NCI-H69 (cell line): ENCODE data around the gene PLEKHA5.
A peak's percentile ranks its signal among the peaks of the same experiment; 100 is the strongest.
"Not testable (repeated sequence)": the region's sequence is repeated elsewhere in the genome, so short reads cannot be mapped to it uniquely, and the experiment has no call there.

Experiments
- DNase-seq: peaks from one replicate; lab custom pipeline; 2025; lab: John Stamatoyannopoulos, UW

Gene PLEKHA5

GRCh38 chr12:19129486-19130223, at the start of gene PLEKHA5:
Gene PLEKHA5, plus strand, starts transcription at chr12:19129733. Its CDS starts 67 bp downstream, at chr12:19129800.
- DNase-seq: peak; percentile 84

DNA sequence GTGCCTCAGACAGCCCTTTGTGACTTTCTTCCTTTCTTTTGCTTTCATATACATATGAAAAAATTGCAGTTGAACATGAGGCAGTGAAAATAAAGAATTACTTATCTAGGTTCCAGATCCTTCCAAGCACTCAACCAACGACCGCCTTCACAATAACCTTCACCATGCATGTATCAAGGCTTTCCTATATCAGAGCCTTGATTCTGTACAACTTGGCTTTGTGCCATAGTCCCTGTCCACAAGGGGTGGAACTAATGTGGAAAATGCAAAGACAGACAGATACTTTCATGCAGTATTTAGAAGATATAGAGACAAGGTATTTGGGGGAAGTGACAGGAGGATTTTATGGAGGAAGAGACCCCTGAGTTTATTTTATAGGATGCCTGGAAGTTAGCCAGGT, 48.6 kb upstream of the PLEKHA5 start:
- DNase-seq: no peak

DNA sequence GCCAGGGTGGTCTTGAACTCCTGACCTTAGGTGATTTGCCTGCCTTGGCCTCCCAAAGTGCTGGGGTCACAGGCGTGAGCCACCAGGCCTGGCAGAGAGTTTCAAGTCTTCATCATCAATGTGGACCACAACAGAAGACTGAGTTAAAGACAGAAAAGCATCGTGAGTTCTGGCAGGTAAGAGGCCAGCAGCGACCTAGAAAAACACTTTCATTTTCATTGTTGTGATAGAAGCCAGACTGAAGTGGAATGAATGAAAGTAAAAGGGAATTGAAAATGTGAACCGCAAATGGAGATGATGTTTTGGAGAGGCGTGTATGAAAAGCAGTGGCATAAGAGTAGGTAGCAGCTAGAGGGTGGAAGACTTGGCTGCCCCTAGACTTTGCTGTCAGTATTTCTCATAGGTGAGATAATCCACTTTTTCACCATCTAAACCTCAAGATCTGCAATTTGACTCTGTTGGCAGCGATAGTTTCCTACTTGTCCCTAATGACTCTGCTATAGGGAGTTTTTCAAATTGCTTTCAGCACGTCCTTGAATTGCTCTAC, 47.1 kb upstream of the PLEKHA5 start:
- no peak for DNase-seq

DNA sequence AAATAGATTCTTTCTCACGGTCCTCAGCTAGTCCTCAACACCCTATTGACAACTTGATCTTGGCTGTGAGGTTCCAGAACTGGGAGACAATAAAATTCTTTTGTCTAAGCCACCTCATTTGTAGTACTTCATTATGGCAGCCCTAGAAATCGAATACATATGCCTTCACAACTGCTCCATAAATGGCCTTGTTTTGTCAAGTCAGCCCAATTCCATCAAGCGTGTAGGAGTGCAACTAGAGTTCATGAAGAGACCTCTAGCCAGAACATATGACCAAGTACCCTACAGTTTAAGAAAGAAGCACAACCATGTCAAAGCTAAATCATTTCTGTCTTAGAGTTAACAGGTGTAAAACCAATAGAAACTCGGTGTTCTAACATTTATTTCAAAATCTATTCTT, 45.0 kb upstream of the PLEKHA5 start:
- no peak for DNase-seq

DNA sequence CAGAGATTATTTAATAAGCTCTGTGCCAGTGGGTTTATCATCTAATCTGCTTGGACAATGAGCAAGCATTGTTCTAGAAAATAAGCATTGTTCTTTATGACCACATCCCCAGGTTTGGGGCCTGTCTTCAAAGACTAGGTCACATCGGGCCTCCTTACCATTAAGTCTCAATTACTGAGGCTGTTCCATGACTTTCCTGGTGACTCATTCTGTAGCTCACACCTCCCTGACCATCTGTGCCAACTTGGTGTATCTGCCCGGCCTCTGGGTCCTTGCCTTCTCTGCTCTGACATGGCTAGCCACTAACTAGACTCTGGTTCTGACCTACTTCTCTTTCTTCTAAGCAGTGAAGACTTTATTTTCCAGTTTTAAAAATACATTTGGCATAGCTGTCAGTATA, 44.4 kb upstream of the PLEKHA5 start:
- DNase-seq: peak; percentile 1

DNA sequence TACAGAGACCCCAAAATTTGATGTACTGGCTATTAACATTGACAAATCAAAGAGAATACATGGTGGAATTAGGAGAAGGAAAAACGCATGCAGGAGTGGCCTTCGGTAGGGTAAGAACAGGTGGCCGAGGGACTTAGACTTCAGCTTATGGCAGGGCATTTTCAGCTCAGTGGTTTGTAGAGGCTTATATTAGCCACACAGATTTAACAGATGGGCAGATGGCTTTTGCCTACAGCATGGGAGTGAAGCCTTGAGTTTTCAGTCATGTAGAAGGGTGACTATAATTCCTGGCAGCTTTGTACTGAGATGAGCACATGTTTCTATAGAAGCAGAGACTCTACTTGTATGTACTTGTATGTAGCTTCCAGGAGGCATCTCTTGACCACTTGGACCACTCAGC, 40.9 kb upstream of the PLEKHA5 start:
- DNase-seq: no peak

DNA sequence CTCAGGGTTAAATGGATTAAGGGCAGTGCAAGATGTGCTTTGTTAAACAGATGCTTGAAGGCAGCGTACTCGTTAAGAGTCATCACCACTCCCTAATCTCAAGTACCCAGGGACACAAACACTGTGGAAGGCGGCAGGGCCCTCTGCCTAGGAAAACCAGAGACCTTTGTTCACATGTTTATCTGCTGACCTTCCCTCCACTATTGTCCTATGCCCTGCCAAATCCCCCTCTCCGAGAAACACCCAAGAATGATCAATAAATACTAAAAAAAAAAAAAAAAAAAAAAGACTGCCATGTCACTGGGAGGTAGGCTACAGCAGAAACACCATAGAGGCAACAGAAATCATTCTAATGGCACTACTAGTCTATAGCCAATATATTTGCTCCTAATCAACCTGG, 37.1 kb upstream of the PLEKHA5 start:
- DNase-seq: not testable (repeated sequence)

DNA sequence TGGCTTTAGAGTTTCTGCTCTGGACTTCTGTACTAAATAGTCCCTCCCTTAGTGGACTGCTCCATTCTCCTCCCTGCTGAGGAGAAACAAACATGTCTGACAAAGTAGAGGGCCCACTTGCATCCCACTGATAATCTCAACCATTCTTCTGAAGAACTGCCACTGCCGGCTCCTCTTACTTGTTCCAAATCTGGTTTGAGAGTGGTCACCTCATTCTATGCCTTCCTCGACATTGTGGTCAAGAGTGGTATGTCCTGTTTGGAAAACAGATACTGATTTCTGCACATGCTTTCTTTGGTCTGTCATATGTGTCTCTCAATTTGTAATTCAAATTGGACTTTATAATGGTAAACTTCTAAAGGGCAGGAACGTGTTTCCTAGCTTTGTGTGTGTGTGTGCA, 36.3 kb upstream of the PLEKHA5 start:
- DNase-seq: no peak

- DNase-seq: no peak
These were observed 34.2 kb upstream of the PLEKHA5 start for GRCh38 chr12:19095331-19095730.

DNA sequence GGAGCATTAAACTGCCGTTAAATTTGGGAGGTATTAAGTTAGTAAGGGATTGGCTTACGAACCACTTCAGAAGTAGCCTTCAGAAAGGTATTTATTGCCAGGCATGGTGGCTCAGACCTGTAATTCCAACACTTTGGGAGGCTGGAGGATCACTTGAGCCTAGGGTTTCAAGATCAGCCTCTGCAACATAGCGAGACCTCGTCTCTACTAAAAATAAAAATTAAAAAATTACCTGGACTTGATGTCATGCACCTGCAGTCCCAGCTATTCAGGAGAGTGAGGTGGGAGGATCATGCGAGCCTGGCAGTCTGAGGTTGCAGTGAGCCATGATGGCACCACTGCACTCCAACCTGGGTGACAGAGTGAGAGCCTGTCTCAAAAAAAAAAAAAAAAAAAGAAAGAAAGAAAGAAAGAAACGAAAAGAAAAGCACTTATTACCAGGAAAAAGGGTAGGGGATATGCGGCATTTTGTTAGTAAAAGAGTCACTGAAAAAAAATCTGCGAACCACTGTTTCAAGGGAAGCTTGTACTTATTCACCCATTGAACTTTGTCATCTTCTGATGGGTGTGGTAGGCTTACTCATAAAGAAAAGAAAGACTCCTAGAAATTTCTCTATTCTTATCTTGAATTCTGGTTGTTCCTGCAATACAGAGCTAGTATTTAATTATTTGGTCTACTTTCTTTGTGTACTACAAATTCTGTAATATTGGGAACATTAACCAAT, 33.6 kb upstream of the PLEKHA5 start:
- DNase-seq: no peak

DNA sequence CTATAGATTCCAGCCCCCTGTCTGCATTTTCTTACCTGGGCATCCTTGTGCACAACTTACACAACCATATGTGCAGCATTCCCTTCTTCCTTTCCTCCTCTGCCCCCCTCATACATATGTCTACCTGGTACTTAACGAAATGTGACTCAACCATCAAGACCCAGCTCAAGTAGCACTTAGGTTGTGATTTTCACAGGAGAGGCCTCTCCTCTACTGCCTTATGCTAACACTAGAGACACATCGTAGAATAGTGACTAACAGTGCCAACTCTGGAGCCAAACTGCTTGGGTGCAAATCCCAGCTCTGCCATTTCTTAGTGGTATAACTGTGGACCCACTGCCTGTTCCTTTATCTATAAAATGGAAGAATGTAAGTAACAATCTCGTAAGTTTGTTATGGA, 24.1 kb upstream of the PLEKHA5 start:
- no peak for DNase-seq

DNA sequence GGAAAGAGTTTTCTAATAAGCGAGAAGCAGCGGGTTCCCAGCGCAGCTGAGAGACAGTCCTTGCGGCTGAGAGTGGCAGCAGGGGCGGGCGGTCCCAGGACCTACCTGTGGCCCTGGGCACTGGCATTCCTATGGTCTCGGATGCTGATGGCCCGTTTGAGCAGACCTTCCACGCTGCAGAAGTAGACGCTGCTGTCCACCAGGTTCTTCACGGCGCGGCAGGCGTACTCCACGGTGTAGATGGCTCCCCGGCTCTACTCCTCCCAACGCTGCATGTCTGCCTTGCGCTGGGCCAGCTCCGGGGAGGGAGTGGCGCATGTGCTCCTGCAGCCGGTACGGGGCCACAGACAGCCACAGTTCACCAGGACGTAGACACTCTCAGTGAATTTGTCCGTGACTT, 21.8 kb upstream of the PLEKHA5 start:
- DNase-seq: no peak

- no peak for DNase-seq
These were observed 19.2 kb upstream of the PLEKHA5 start for GRCh38 chr12:19110221-19110940.

GRCh38 chr12:19113464-19113863, 16.1 kb upstream of the PLEKHA5 start:
- DNase-seq: no peak

GRCh38 chr12:19115285-19115684, 14.2 kb upstream of the PLEKHA5 start:
- no peak for DNase-seq

DNA sequence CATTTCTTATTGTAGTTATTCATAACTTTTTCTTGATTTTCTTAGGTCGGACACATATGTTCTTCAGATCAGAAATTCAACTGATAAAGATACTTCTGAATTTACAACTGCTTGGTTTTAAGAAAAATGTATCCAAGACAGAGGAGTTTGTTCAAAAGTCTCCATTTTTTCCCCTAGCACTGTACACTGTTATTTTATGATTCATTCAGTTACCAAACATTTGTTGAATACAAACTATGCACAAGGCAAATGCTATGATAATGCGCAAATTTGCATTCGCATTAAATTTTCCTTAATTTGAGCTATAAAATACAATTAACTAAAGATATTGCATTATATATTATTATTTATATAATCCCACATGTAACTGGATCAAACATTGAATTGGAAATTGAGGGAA, 10.1 kb upstream of the PLEKHA5 start:
- DNase-seq: no peak

DNA sequence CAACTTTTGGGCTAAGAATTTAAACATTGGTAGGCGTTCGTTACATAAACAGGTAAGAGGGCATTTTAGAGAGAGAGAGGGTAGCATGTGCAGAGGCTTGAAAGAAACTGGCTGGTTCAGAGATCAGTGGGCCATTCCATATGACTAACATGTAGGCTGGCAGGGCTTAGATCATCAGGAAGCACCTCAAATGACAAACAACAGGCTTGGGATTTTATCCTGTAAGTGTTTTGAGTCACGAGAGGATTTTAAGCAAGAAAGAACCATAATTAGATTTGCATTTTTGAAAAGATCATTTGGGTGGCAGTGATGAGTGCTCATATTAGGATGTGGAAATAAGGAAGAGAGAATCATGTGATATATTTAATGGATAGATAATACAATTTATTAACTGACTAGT, 8.7 kb upstream of the PLEKHA5 start:
- DNase-seq: no peak

DNA sequence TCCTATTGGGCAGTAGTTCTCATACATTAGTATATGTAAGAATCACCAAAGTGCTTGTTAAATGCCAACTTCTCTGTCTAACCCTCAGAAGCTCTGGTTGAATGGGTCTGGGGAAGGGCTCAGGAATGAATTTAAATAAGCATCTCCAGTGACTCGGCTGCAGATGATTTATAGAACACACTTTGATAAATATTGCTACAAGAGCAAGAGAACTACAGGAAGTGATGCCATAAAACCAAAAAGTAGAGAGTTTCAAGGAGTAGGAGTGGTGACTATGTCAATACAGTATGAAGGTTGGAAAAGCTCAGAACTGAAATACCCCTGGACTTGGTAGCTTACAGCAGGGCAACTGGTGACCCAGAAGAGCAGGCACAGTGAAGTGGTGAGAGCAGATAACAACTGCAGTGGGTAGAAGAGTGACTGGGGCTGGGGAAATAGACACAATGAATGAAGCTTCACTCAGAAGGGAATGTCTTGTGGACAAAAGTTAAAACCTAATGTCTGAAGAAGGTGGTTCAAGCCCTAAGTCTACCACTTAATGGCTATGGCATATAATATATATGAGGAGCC, 8.0 kb upstream of the PLEKHA5 start:
- DNase-seq: no peak

DNA sequence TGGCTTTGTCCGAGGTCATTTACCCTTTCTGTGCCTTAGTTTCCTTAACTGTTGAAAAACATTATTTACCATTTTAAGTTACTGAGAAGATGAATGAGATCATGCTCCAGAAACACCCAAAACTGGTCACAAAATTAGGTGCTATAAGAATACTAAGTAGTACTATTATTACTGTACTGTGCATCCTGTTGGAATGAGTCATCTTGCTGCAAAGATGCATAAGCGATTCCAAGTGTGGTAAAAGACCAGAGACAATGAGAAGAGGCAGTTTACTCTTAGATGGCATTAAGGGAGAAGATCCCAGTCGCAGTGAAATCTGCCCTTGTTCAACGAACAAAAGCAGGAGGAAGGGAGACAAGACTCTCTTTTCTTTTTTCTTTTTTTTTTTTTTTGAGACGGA, 4.2 kb upstream of the PLEKHA5 start:
- no peak for DNase-seq

GRCh38 chr12:19127270-19127669, 2.3 kb upstream of the PLEKHA5 start:
- DNase-seq: no peak

DNA sequence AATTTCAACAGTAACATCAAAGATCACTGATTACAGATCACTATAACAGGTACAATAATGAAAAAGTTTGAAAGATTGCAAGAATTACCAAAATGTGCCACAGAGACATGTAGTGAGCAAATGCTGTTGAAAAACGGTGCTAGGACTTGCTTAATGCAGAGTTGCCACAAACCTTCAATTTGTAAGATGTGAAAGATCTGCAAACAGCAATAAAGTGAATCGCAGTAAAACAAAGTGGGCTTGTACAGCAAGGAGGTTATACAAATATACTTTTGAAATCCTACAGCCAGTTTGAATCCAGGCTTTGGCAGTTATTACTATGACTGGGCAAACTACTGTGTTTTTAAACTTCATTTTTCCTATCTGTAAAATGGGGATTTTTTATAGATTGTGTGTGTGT, 1.0 kb upstream of the PLEKHA5 start:
- no peak for DNase-seq

DNA sequence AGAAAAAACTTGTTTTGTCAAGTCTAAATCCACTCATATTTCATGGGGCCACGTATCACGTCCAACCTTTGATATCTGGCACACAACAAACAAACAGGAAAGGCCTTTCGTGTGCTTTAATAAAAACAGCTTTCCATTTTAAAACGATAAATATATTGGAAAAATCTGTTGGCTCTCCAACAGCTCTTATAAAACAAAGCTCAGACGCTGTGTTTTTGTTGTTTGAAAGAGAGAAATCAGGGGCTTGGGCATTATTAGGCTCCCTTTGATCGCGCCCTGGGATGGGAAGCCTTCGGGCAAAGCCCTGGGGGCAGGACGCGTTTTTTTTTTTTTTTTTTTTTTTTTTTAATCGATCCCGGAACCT, 429 bp upstream of the PLEKHA5 start:
- no peak for DNase-seq
